GM21576 (cell line): ENCODE results near the gene ISG20.
"Not testable (repeated sequence)": the region's sequence is repeated elsewhere in the genome, so short reads cannot be mapped to it uniquely, and the experiment has no call there.

Experiments used
- ATAC-seq: cut with Tn5 transposase; IDR thresholded peaks from one replicate; pipeline ENCODE4 v1.9.1; 2021; ENCODE audit warnings: mild to moderate bottlenecking, moderate library complexity; ENCODE audit not compliant: unreplicated experiment

The ISG20 gene

GRCh38 chr15:88634449-88634848 lies 4.4 kb upstream of the ISG20 start:
- ATAC-seq, result no peak

- ATAC-seq, result peak; percentile 35
Observed at GRCh38 chr15:88635318-88635717, 3.5 kb upstream of the ISG20 start.

GRCh38 chr15:88636050-88636449 lies 2.8 kb upstream of the ISG20 start:
- ATAC-seq, result no peak

GRCh38 chr15:88636654-88637053 lies 2.2 kb upstream of the ISG20 start:
- ATAC-seq, result no peak

- no peak for ATAC-seq
Observed at GRCh38 chr15:88637436-88637835, 1.4 kb upstream of the ISG20 start.

GRCh38 chr15:88637841-88638625 lies 783 bp upstream of the ISG20 start:
- no peak for ATAC-seq

GRCh38 chr15:88641959-88642452 lies 3.2 kb downstream of the ISG20 start:
- ATAC-seq, result no peak

GRCh38 chr15:88642514-88642913 lies 3.7 kb downstream of the ISG20 start:
- not testable (repeated sequence) for ATAC-seq

GRCh38 chr15:88644741-88645140 lies 5.9 kb downstream of the ISG20 start:
- ATAC-seq, result no peak

GRCh38 chr15:88645171-88646087 lies 6.6 kb downstream of the ISG20 start:
- ATAC-seq, result no peak

GRCh38 chr15:88646088-88646405 lies 7.2 kb downstream of the ISG20 start:
- ATAC-seq, result no peak

GRCh38 chr15:88646951-88647350 lies 8.1 kb downstream of the ISG20 start:
- ATAC-seq, result no peak

GRCh38 chr15:88647351-88648105 lies 8.7 kb downstream of the ISG20 start:
- no peak for ATAC-seq

GRCh38 chr15:88648357-88649214 lies 9.8 kb downstream of the ISG20 start:
- no peak for ATAC-seq

GRCh38 chr15:88649286-88649733 lies 10.5 kb downstream of the ISG20 start:
- ATAC-seq, result peak; percentile 54

GRCh38 chr15:88649753-88650551 lies 11.1 kb downstream of the ISG20 start:
- ATAC-seq, result no peak

GRCh38 chr15:88650556-88650955 lies 11.7 kb downstream of the ISG20 start:
- no peak for ATAC-seq

- ATAC-seq, result no peak
Observed at GRCh38 chr15:88651136-88651732, 12.4 kb downstream of the ISG20 start.

- ATAC-seq, result no peak
Observed at GRCh38 chr15:88651971-88652370, 13.2 kb downstream of the ISG20 start.
